C4-2B (cell line): ENCODE data around the gene CCDC27.

ENCODE experiments used
- H3K27ac ChIP-seq: fragments of 450-650 bp; 2 replicates; pipeline ENCODE4 v1.5.1; 2017
- CTCF ChIP-seq: fragments of 450-650 bp; conservative IDR thresholded peaks from 2 replicates; pipeline ENCODE4 v1.5.1; 2017; ENCODE audit warnings: mild to moderate bottlenecking
- ZFX ChIP-seq: fragments of 450-650 bp; IDR thresholded peaks from 2 replicates; pipeline ENCODE4 v1.6.1; 2017

Gene CCDC27

GRCh38 chr1:3743421-3743820 lies 8.8 kb upstream of the CCDC27 start:
- TF ChIP-seq CTCF (no peak), ZFX (no peak)
- H3K27ac ChIP-seq, result no peak overlapping the region

GRCh38 chr1:3743826-3744225 lies 8.4 kb upstream of the CCDC27 start:
- no peak overlapping the region for H3K27ac ChIP-seq
- TF ChIP-seq CTCF (no peak), ZFX (no peak)

GRCh38 chr1:3744646-3745045 lies 7.6 kb upstream of the CCDC27 start:
- H3K27ac ChIP-seq, result no peak overlapping the region
- no peak for TF ChIP-seq ZFX

- no peak overlapping the region for H3K27ac ChIP-seq
- TF ChIP-seq CTCF (no peak), ZFX (no peak)
Measured at GRCh38 chr1:3745071-3745470, 7.2 kb upstream of the CCDC27 start.

- H3K27ac ChIP-seq, result peak overlapping the region; percentile 83; the same call in 1 of the 2 replicates
- TF ChIP-seq CTCF (no peak), ZFX (no peak)
Measured at GRCh38 chr1:3745590-3746381, 6.5 kb upstream of the CCDC27 start.

- TF ChIP-seq CTCF (no peak), ZFX (no peak)
- H3K27ac ChIP-seq, result peak overlapping the region; percentile 83
Measured at GRCh38 chr1:3746389-3746829, 5.8 kb upstream of the CCDC27 start.

- no peak for TF ChIP-seq CTCF
- peak; percentile 83; the same call in 1 of the 2 replicates for TF ChIP-seq ZFX
- H3K27ac ChIP-seq, result peak overlapping the region; percentile 83
Measured at GRCh38 chr1:3746830-3747521, 5.3 kb upstream of the CCDC27 start.
